ENCODE results near the gene HHIPL2.
"Not testable (repeated sequence)": the region's sequence is repeated elsewhere in the genome, so short reads cannot be mapped to it uniquely, and the experiment has no call there.

DNA sequence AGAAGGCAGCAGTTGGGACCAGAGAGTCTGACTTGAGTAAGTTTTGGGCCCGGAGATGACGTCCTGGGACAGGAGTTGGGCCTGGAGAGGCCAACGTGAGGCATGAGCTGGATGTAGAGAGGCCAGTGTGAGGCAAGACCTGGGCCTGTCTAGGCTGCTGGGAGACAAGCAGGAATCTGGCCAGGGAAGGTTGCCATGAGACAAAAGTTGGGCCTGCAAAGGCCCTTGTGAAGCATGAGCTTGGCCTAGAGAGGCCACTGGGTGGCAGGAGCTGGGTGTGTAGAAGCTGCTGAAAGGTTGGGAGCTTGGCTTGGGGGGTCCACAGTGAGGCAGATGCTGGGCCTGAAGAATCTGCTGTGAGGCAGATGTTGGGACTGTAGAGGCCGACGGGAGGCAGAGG, 71.5 kb downstream of the HHIPL2 start:
- TF ChIP-seq, protein P1, sequence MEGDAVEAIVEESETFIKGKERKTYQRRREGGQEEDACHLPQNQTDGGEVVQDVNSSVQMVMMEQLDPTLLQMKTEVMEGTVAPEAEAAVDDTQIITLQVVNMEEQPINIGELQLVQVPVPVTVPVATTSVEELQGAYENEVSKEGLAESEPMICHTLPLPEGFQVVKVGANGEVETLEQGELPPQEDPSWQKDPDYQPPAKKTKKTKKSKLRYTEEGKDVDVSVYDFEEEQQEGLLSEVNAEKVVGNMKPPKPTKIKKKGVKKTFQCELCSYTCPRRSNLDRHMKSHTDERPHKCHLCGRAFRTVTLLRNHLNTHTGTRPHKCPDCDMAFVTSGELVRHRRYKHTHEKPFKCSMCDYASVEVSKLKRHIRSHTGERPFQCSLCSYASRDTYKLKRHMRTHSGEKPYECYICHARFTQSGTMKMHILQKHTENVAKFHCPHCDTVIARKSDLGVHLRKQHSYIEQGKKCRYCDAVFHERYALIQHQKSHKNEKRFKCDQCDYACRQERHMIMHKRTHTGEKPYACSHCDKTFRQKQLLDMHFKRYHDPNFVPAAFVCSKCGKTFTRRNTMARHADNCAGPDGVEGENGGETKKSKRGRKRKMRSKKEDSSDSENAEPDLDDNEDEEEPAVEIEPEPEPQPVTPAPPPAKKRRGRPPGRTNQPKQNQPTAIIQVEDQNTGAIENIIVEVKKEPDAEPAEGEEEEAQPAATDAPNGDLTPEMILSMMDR (IDR thresholded peaks at IDR 0.05): not testable (repeated sequence)
- not testable (repeated sequence) for TF ChIP-seq POLR2AphosphoS5 (IDR thresholded peaks at IDR 0.05)
